Smooth muscle cell (in vitro differentiated cells): ENCODE results near the gene RHCE. TPM values are rescaled to one million over a fixed set of nuclear protein-coding genes. Genes with fewer than 3 reads are reported as not detected.
"Not testable (repeated sequence)": the region's sequence is repeated elsewhere in the genome, so short reads cannot be mapped to it uniquely, and the experiment has no call there.

Experiments
- DNase-seq: peaks from one replicate; lab custom pipeline; 2025; ENCODE audit not compliant: unreplicated experiment; lab: John Stamatoyannopoulos, UW
- H2AFZ ChIP-seq: fragments of 200-600 bp; sonication (generic); 2 replicates; pipeline ENCODE4 v1.6.0; 2016; ENCODE audit warnings: antibody characterized with exemption, low read depth, mild to moderate bottlenecking
- H3F3A ChIP-seq: fragments of 200-600 bp; sonication (generic); 2 replicates; pipeline ENCODE4 v1.6.0; 2017; ENCODE audit warnings: antibody characterized with exemption, low read depth
- H3K27ac ChIP-seq: fragments of 200-600 bp; sonication (generic); 2 replicates; pipeline ENCODE4 v1.5.1; 2016; ENCODE audit warnings: low read depth, mild to moderate bottlenecking
- H3K27me3 ChIP-seq: fragments of 200-600 bp; sonication (generic); 2 replicates; pipeline ENCODE4 v1.6.1; 2016; ENCODE audit warnings: low read depth, mild to moderate bottlenecking
- H3K36me3 ChIP-seq: fragments of 200-600 bp; sonication (generic); 2 replicates; pipeline ENCODE4 v1.5.1; 2016; ENCODE audit warnings: low read depth
- H3K4me1 ChIP-seq: fragments of 200-600 bp; sonication (generic); 2 replicates; pipeline ENCODE4 v1.5.1; 2016; ENCODE audit warnings: low read depth
- H3K4me2 ChIP-seq: fragments of 200-600 bp; sonication (generic); 2 replicates; pipeline ENCODE4 v1.6.0; 2016; ENCODE audit warnings: mild to moderate bottlenecking
- H3K4me3 ChIP-seq: fragments of 200-600 bp; sonication (generic); 2 replicates; pipeline ENCODE4 v1.5.1; 2016; ENCODE audit warnings: mild to moderate bottlenecking
- H3K79me2 ChIP-seq: fragments of 200-600 bp; sonication (generic); 2 replicates; pipeline ENCODE4 v1.6.0; 2016; ENCODE audit warnings: low read depth, mild to moderate bottlenecking
- H3K9ac ChIP-seq: fragments of 200-600 bp; sonication (generic); 2 replicates; pipeline ENCODE4 v1.6.0; 2016; ENCODE audit warnings: low read depth
- H3K9me3 ChIP-seq: fragments of 200-600 bp; sonication (generic); replicated peaks from 2 replicates; pipeline ENCODE4 v1.5.1; 2016; ENCODE audit warnings: low read depth
- H4K20me1 ChIP-seq: fragments of 200-600 bp; sonication (generic); 2 replicates; pipeline ENCODE4 v1.6.0; 2016; ENCODE audit warnings: low read depth
- WGBS: methylation state at CpG from one replicate; pipeline ENCODE4 v1.1.7; 2016; ENCODE audit warnings: low lambda C conversion rate; 5-methylcytosine and 5-hydroxymethylcytosine counted together
- polyA plus RNA-seq: library from polyadenylated mRNA; unstranded; fragments of >200 nt; fragmentation: Nextera tagmentation; extraction: Ambion mirVana; gene quantifications from 2 replicates; pipeline ENCODE4 v1.2.1, GENCODE V29; 2016
- total RNA-seq: library from RNA; depleted of rRNA; stranded (reverse); fragments of >200 nt; gene quantifications from 2 replicates; pipeline ENCODE4 v1.2.3, GENCODE V29; 2014

Gene RHCE
- total and polyA plus RNA-seq, 2 experiments from 2014 or later: 0.45 to 4.9 TPM

GRCh38 chr1:25414578-25414977 is 6.0 kb downstream of the RHCE start:
- not testable (repeated sequence) for H3K9me3 ChIP-seq, H3K9ac ChIP-seq, H3K79me2 ChIP-seq, H2AFZ ChIP-seq, DNase-seq, H3K27ac ChIP-seq, H3K4me2 ChIP-seq, H3K36me3 ChIP-seq, H3F3A ChIP-seq, H3K27me3 ChIP-seq, H3K4me3 ChIP-seq, H4K20me1 ChIP-seq, H3K4me1 ChIP-seq
- WGBS: 92% methylated on average over 1 of the region's 1 CpG

GRCh38 chr1:25414157-25414556 is 6.5 kb downstream of the RHCE start:
- not testable (repeated sequence) for H3K27ac ChIP-seq, DNase-seq, H3K4me1 ChIP-seq, H2AFZ ChIP-seq, H3K79me2 ChIP-seq, H3K4me2 ChIP-seq, H4K20me1 ChIP-seq, H3F3A ChIP-seq, H3K4me3 ChIP-seq, H3K36me3 ChIP-seq, H3K27me3 ChIP-seq, H3K9ac ChIP-seq, H3K9me3 ChIP-seq
- WGBS: 84% methylated on average over 5 of the region's 6 CpGs

- H3K4me3 ChIP-seq, H3K4me2 ChIP-seq, H4K20me1 ChIP-seq, H2AFZ ChIP-seq, H3K79me2 ChIP-seq, DNase-seq, H3K9ac ChIP-seq, H3K9me3 ChIP-seq, H3K4me1 ChIP-seq, H3K36me3 ChIP-seq, H3K27ac ChIP-seq, H3K27me3 ChIP-seq, H3F3A ChIP-seq: not testable (repeated sequence)
- WGBS: 91% methylated on average over 13 of the region's 14 CpGs
These were observed 7.6 kb downstream of the RHCE start for GRCh38 chr1:25412872-25413623.

- not testable (repeated sequence) for H3F3A ChIP-seq, H3K27ac ChIP-seq, H3K4me1 ChIP-seq, H3K79me2 ChIP-seq, H4K20me1 ChIP-seq, H3K4me2 ChIP-seq, H2AFZ ChIP-seq, H3K9ac ChIP-seq, H3K27me3 ChIP-seq, H3K9me3 ChIP-seq, DNase-seq, H3K4me3 ChIP-seq, H3K36me3 ChIP-seq
- WGBS: 83% methylated on average over 10 of the region's 10 CpGs
These were observed 10.8 kb downstream of the RHCE start for GRCh38 chr1:25409641-25410427.

- H3K27ac ChIP-seq, H3K9ac ChIP-seq, H4K20me1 ChIP-seq, H3F3A ChIP-seq, H3K36me3 ChIP-seq, H3K79me2 ChIP-seq, H3K4me1 ChIP-seq, H3K9me3 ChIP-seq, H2AFZ ChIP-seq, H3K4me2 ChIP-seq, DNase-seq, H3K4me3 ChIP-seq, H3K27me3 ChIP-seq: not testable (repeated sequence)
- 77% methylated on average over 11 of the region's 12 CpGs for WGBS
These were observed 14.8 kb downstream of the RHCE start for GRCh38 chr1:25405731-25406305.

- H3K36me3 ChIP-seq, H4K20me1 ChIP-seq, DNase-seq, H3K9ac ChIP-seq, H3K9me3 ChIP-seq, H3K27ac ChIP-seq, H3K4me3 ChIP-seq, H3K27me3 ChIP-seq, H3K4me1 ChIP-seq, H3K4me2 ChIP-seq, H2AFZ ChIP-seq, H3F3A ChIP-seq, H3K79me2 ChIP-seq: not testable (repeated sequence)
- WGBS: 56% methylated on average over 5 of the region's 8 CpGs
These were observed 17.4 kb downstream of the RHCE start for GRCh38 chr1:25402947-25403803.

GRCh38 chr1:25398079-25398478 is 22.5 kb downstream of the RHCE start:
- not testable (repeated sequence) for H3K4me3 ChIP-seq, H3K9me3 ChIP-seq
- WGBS: no CpG with 5 or more reads among the region's 2 CpGs

GRCh38 chr1:25397549-25397948 is 23.1 kb downstream of the RHCE start:
- not testable (repeated sequence) for H3K79me2 ChIP-seq, H4K20me1 ChIP-seq, H3K9me3 ChIP-seq, H3K36me3 ChIP-seq, DNase-seq, H2AFZ ChIP-seq, H3K4me3 ChIP-seq, H3K4me2 ChIP-seq, H3F3A ChIP-seq, H3K27ac ChIP-seq, H3K9ac ChIP-seq, H3K27me3 ChIP-seq, H3K4me1 ChIP-seq
- WGBS: 83% methylated on average over 6 of the region's 10 CpGs

More at GRCh38 chr1:25398079-25398478, 22.5 kb downstream of the RHCE start:
- not testable (repeated sequence) for H2AFZ ChIP-seq, H3K4me1 ChIP-seq, H3K9ac ChIP-seq, H3K4me2 ChIP-seq, H3F3A ChIP-seq, H3K36me3 ChIP-seq, H3K27ac ChIP-seq, H4K20me1 ChIP-seq, DNase-seq, H3K79me2 ChIP-seq, H3K27me3 ChIP-seq
